NT2/D1 (cell line): ENCODE data around the gene GNG12.

Experiments
- DNase-seq: peaks from one replicate; pipeline ENCODE4 v3.0.0-alpha.2; 2011; ENCODE audit warnings: low read depth, low spot score
- H3K27me3 ChIP-seq: 2 replicates; pipeline ENCODE4 v1.6.0; 2011; ENCODE audit warnings: mild to moderate bottlenecking; ENCODE audit not compliant: insufficient read length, insufficient read depth
- H3K36me3 ChIP-seq: 2 replicates; pipeline ENCODE4 v1.6.1; 2011; ENCODE audit warnings: mild to moderate bottlenecking, low read length, mixed read lengths; ENCODE audit not compliant: insufficient read depth, insufficient read length
- H3K4me1 ChIP-seq: 2 replicates; pipeline ENCODE4 v1.5.1; 2011; ENCODE audit not compliant: insufficient read depth, insufficient read length
- H3K4me3 ChIP-seq: 2 replicates; pipeline ENCODE4 v1.5.1; 2011; ENCODE audit warnings: low read depth; ENCODE audit not compliant: insufficient read length
- H3K9ac ChIP-seq: 2 replicates; pipeline ENCODE4 v1.6.0; 2011; ENCODE audit warnings: low read depth; ENCODE audit not compliant: insufficient read length
- H3K9me3 ChIP-seq: 2 replicates; pipeline ENCODE4 v1.5.1; 2011; ENCODE audit warnings: mild to moderate bottlenecking, low read length; ENCODE audit not compliant: insufficient read depth
- SUZ12 ChIP-seq: IDR thresholded peaks from 2 replicates; pipeline ENCODE4 v1.6.1; 2011; ENCODE audit not compliant: insufficient read length, insufficient read depth; ENCODE audit errors: extremely low read depth
- YY1 ChIP-seq: IDR thresholded peaks from 2 replicates; pipeline ENCODE4 v1.6.1; 2011; ENCODE audit not compliant: insufficient read length, insufficient read depth
- ZNF274 ChIP-seq: IDR thresholded peaks from 2 replicates; pipeline ENCODE4 v1.6.1; 2011; ENCODE audit warnings: mild to moderate bottlenecking, low read depth, low read length

GNG12 gene

GRCh38 chr1:67802565-67802964, 30.7 kb downstream of the GNG12 start:
- Histone ChIP-seq H3K9me3 (peaks cover 6% of the 10 kb centered on the region; the same call in 1 of the 2 replicates), H3K9ac (no peak overlapping the region), H3K4me3 (no peak overlapping the region), H3K36me3 (no peaks in the 10 kb centered on the region), H3K27me3 (no peaks in the 10 kb centered on the region), H3K4me1 (no peaks in the 10 kb centered on the region)
- DNase-seq: no peak
- TF ChIP-seq YY1: no peak
- no peak for TF ChIP-seq SUZ12
- no peak for TF ChIP-seq ZNF274

DNA sequence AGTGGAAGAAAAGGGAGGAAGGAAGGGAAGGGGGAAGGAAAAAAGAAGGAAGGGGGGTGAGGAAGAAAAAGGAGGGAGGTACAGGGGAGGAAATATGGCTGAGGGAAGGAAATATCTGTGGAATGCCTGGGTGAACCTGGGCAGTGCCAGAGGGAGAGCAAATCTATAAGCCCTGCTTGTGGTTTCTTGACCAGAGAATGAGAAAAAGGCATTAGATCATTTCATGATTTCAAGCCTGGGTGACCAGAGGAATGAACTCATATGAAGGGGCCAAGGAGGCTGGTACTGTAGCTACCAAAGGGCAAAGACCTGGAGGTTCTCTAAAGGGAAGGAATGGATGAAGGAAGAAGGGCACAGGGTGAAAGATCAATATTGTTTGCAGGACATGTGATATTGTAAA, 31.4 kb downstream of the GNG12 start:
- Histone ChIP-seq H3K27me3 (no peaks in the 10 kb centered on the region), H3K9me3 (peaks cover 11% of the 10 kb centered on the region), H3K9ac (no peak overlapping the region), H3K4me1 (no peaks in the 10 kb centered on the region), H3K4me3 (no peak overlapping the region), H3K36me3 (no peaks in the 10 kb centered on the region)
- no peak for TF ChIP-seq YY1
- TF ChIP-seq SUZ12: no peak
- TF ChIP-seq ZNF274: no peak
- DNase-seq: no peak

DNA sequence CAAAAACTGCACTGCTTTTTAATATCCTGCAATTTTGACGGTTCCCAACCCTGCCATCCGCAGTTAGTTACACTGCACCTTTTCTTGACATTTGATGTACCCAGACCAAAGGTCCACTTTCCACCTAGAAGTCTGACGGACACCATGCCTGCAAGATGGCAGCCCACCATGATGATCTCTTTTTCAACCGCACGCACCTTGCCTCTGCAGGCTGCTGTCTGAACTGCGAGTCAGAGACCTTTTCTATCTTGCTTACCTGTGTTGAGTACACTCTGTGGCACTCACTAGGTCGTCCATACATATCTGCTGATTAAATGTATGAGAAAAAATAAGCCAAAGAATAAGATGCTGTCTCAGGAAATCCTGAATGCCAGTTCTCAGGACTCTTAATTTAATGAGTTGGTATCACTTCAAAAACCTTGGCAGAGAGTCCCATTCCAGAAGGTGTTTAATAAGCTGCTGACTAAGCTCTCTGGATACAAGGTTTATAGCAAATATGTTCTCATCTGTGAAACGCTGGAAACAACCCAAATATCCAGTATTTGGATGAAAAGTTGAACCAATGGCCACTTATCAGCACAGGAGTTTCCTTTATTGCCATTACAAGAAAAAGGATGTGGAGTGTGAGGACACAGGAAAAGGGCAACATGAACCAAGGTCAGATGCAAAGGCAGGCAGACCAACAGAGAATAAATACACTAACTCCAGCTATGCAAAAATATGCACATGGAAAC, 37.9 kb downstream of the GNG12 start:
- no peak overlapping the region for H3K4me3 ChIP-seq
- no peak for TF ChIP-seq YY1
- no peak for TF ChIP-seq ZNF274
- TF ChIP-seq SUZ12: no peak
- no peaks in the 10 kb centered on the region for H3K27me3 ChIP-seq
- DNase-seq: no peak
- peaks cover 20% of the 10 kb centered on the region for H3K9me3 ChIP-seq
- H3K4me1 ChIP-seq: peaks cover 12% of the 10 kb centered on the region
- H3K36me3 ChIP-seq: no peaks in the 10 kb centered on the region
- no peak overlapping the region for H3K9ac ChIP-seq

- DNase-seq: no peak
- H3K4me3 ChIP-seq: no peak overlapping the region
- H3K9me3 ChIP-seq: peaks cover 20% of the 10 kb centered on the region
- H3K9ac ChIP-seq: no peak overlapping the region
- peaks cover 12% of the 10 kb centered on the region for H3K4me1 ChIP-seq
- TF ChIP-seq SUZ12 (no peak), ZNF274 (no peak), YY1 (no peak)
- no peaks in the 10 kb centered on the region for H3K36me3 ChIP-seq
- H3K27me3 ChIP-seq: no peaks in the 10 kb centered on the region
These were observed 39.7 kb downstream of the GNG12 start for GRCh38 chr1:67793562-67793961.

- no peaks in the 10 kb centered on the region for H3K27me3 ChIP-seq
- peaks cover 17% of the 10 kb centered on the region for H3K9me3 ChIP-seq
- no peak for TF ChIP-seq ZNF274
- TF ChIP-seq YY1: no peak
- no peak for TF ChIP-seq SUZ12
- H3K4me3 ChIP-seq: no peak overlapping the region
- no peaks in the 10 kb centered on the region for H3K36me3 ChIP-seq
- H3K9ac ChIP-seq: no peak overlapping the region
- peaks cover 12% of the 10 kb centered on the region for H3K4me1 ChIP-seq
- DNase-seq: no peak
These were observed 40.4 kb downstream of the GNG12 start for GRCh38 chr1:67792741-67793458.

GRCh38 chr1:67792103-67792502, 41.2 kb downstream of the GNG12 start:
- no peak for TF ChIP-seq YY1
- TF ChIP-seq SUZ12: no peak
- no peak for TF ChIP-seq ZNF274
- no peaks in the 10 kb centered on the region for H3K36me3 ChIP-seq
- H3K9me3 ChIP-seq: peaks cover 10% of the 10 kb centered on the region
- DNase-seq: peak; percentile 22
- H3K4me1 ChIP-seq: peaks cover 12% of the 10 kb centered on the region
- H3K9ac ChIP-seq: no peak overlapping the region
- H3K4me3 ChIP-seq: no peak overlapping the region
- H3K27me3 ChIP-seq: no peaks in the 10 kb centered on the region

GRCh38 chr1:67791686-67792085, 41.6 kb downstream of the GNG12 start:
- H3K27me3 ChIP-seq: no peaks in the 10 kb centered on the region
- TF ChIP-seq YY1 (no peak), SUZ12 (no peak), ZNF274 (no peak)
- no peak overlapping the region for H3K4me3 ChIP-seq
- 0 out of 2 replicates have a peak, but pooled peaks cover 6% of the 10 kb centered on the region for H3K9me3 ChIP-seq
- no peak for DNase-seq
- H3K9ac ChIP-seq: no peak overlapping the region
- no peaks in the 10 kb centered on the region for H3K36me3 ChIP-seq
- H3K4me1 ChIP-seq: peaks cover 12% of the 10 kb centered on the region
